IMR-90 (cell line): ENCODE results near the gene AKAP13. TPM values are rescaled to one million over a fixed set of nuclear protein-coding genes. Genes with fewer than 3 reads are reported as not detected.

Experiments
- ATAC-seq: fragments of 200-7000 bp; cut with Tn5 transposase; 2 replicates; pipeline ENCODE4 v1.9.1; 2020; ENCODE audit warnings: low read depth, mild to moderate bottlenecking, moderate library complexity
- BruUV-seq: library from RNA; stranded (reverse); fragments of 400-500 nt; replicated peaks from 2 replicates; lab custom pipeline; 2021; lab: Mats Ljungman, UMichigan
- CTCF ChIA-PET: fragments of 300-600 bp; formaldehyde crosslinking; extraction: SDS; loops from one replicate; lab custom pipeline; 2021; ENCODE audit warnings: antibody characterized with exemption; lab: Yijun Ruan, JAX
- POLR2A ChIA-PET: fragments of 300-600 bp; sonication (Branson Sonifier 250); formaldehyde crosslinking; loops from one replicate; lab custom pipeline; 2022; ENCODE audit warnings: antibody characterized with exemption; ENCODE audit not compliant: unreplicated experiment; lab: Charles Lee
- DNase-seq: peaks from one replicate; pipeline ENCODE4 v3.0.0; 2013
- H2AFZ ChIP-seq: replicated peaks from 2 replicates; pipeline ENCODE3; 2013; ENCODE audit warnings: low read length, mild to moderate bottlenecking; ENCODE audit not compliant: poor library complexity
- H2AK5ac ChIP-seq: 2 replicates; pipeline ENCODE4 v1.6.1; 2013; ENCODE audit warnings: low read depth, low read length, inconsistent platforms
- H2AK9ac ChIP-seq: replicated peaks from 2 replicates; pipeline ENCODE3; 2013; ENCODE audit warnings: mild to moderate bottlenecking, low read depth, low read length, moderate library complexity; ENCODE audit not compliant: poor library complexity
- H2BK120ac ChIP-seq: 2 replicates; pipeline ENCODE4 v1.6.1; 2013; ENCODE audit warnings: low read depth, low read length, inconsistent platforms
- H2BK15ac ChIP-seq: 3 replicates; pipeline ENCODE4 v1.6.1; 2013; ENCODE audit warnings: low read depth, low read length, inconsistent platforms
- H2BK20ac ChIP-seq: 2 replicates; pipeline ENCODE4 v1.6.1; 2013; ENCODE audit warnings: low read depth, mild to moderate bottlenecking, inconsistent platforms, low read length, moderate library complexity
- H2BK5ac ChIP-seq: 2 replicates; pipeline ENCODE4 v1.6.1; 2013; ENCODE audit warnings: mild to moderate bottlenecking, low read depth, low read length, inconsistent platforms; ENCODE audit not compliant: poor library complexity, severe bottlenecking
- H3K14ac ChIP-seq: replicated peaks from 2 replicates; pipeline ENCODE4 v1.6.1; 2013; ENCODE audit warnings: low read depth, low read length, inconsistent platforms
- H3K18ac ChIP-seq: 2 replicates; pipeline ENCODE4 v1.6.1; 2013; ENCODE audit warnings: low read depth, low read length, control low read depth
- H3K23ac ChIP-seq: 2 replicates; pipeline ENCODE4 v1.6.1; 2013; ENCODE audit warnings: low read depth, low read length, inconsistent platforms
- H3K27ac ChIP-seq: 2 replicates; pipeline ENCODE4 v1.5.1; 2013; ENCODE audit warnings: mild to moderate bottlenecking, control low read depth, low read length; ENCODE audit not compliant: insufficient read depth
- H3K27me3 ChIP-seq: 2 replicates; pipeline ENCODE4 v1.6.1; 2013; ENCODE audit warnings: low read length; ENCODE audit not compliant: control insufficient read depth, insufficient read depth
- H3K36me3 ChIP-seq: 2 replicates; pipeline ENCODE4 v1.6.1; 2013; ENCODE audit warnings: low read length, mixed read lengths; ENCODE audit not compliant: control insufficient read depth, insufficient read depth
- H3K4ac ChIP-seq: 2 replicates; pipeline ENCODE4 v1.6.1; 2013; ENCODE audit warnings: low read depth, low read length, inconsistent platforms
- H3K4me1 ChIP-seq: 2 replicates; pipeline ENCODE4 v1.6.1; 2013; ENCODE audit warnings: low read length, mixed read lengths; ENCODE audit not compliant: control insufficient read depth, insufficient read depth
- H3K4me2 ChIP-seq: 2 replicates; pipeline ENCODE4 v1.6.1; 2013; ENCODE audit warnings: low read depth, mild to moderate bottlenecking, control low read depth, low read length, moderate library complexity
- H3K4me3 ChIP-seq: 2 replicates; pipeline ENCODE4 v1.5.1; 2013; ENCODE audit warnings: low read depth, mild to moderate bottlenecking, control low read depth, low read length, moderate library complexity; ENCODE audit not compliant: insufficient read depth
- H3K56ac ChIP-seq: 2 replicates; pipeline ENCODE4 v1.6.1; 2013; ENCODE audit warnings: low read length, inconsistent platforms; ENCODE audit not compliant: insufficient read depth; ENCODE audit errors: extremely low read depth
- H3K79me1 ChIP-seq, 2 experiments: 2 replicates each; pipeline ENCODE4 v1.6.1; 2013; ENCODE audit warnings: low read length in 2 of 2, inconsistent platforms in 1 of 2, low read depth in 1 of 2
- H3K9ac ChIP-seq: 2 replicates; pipeline ENCODE4 v1.6.1; 2013; ENCODE audit warnings: low read depth, low read length, control low read depth
- H3K9me1 ChIP-seq: 2 replicates; pipeline ENCODE4 v1.6.1; 2013; ENCODE audit warnings: low read length, inconsistent platforms; ENCODE audit not compliant: insufficient read depth
- H3K9me3 ChIP-seq: 2 replicates; pipeline ENCODE4 v1.6.1; 2013; ENCODE audit warnings: low read length; ENCODE audit not compliant: control insufficient read depth, insufficient read depth
- H4K20me1 ChIP-seq: 2 replicates; pipeline ENCODE4 v1.6.1; 2013; ENCODE audit warnings: low read length, inconsistent platforms; ENCODE audit not compliant: insufficient read depth
- H4K5ac ChIP-seq: 2 replicates; pipeline ENCODE4 v1.6.1; 2013; ENCODE audit warnings: mild to moderate bottlenecking, low read depth, low read length, control low read depth
- H4K8ac ChIP-seq, 2 experiments: 2 replicates each; pipeline ENCODE4 v1.6.1; 2013; ENCODE audit warnings: low read depth in 2 of 2, low read length in 2 of 2, control low read depth in 1 of 2, inconsistent platforms in 1 of 2
- H4K91ac ChIP-seq: 2 replicates; pipeline ENCODE4 v1.6.1; 2013; ENCODE audit warnings: low read depth, low read length, inconsistent platforms; ENCODE audit not compliant: insufficient read depth
- MAZ ChIP-seq: IDR thresholded peaks from 2 replicates; pipeline ENCODE4 v1.6.1; 2012; ENCODE audit warnings: low read depth, mild to moderate bottlenecking, low read length, improper control_type of control experiment, moderate library complexity, borderline replicate concordance
- NFE2L2 ChIP-seq: fragments of 150-350 bp; IDR thresholded peaks from 2 replicates; pipeline ENCODE4 v1.6.1; 2016; ENCODE audit warnings: low read depth, mild to moderate bottlenecking, low read length
- POLR2A ChIP-seq: IDR thresholded peaks from 2 replicates; pipeline ENCODE4 v1.6.1; 2012; ENCODE audit warnings: mild to moderate bottlenecking, low read depth, low read length
- WGBS, 2 experiments: methylation state at CpG; one replicate each; pipeline versions ENCODE4 v1.1.5 to v1.1.7; 2013; ENCODE audit warnings: missing lambda C conversion rate in 2 of 2; ENCODE audit not compliant: insufficient read length in 1 of 2; ENCODE audit errors: extremely low coverage in 2 of 2; 5-methylcytosine and 5-hydroxymethylcytosine counted together
- dilution Hi-C: fragments of 300-500 bp; cut with HindIII; formaldehyde crosslinking; loops from one replicate; pipeline ENCODE4 v1.14.3; 2018; ENCODE audit warnings: low sequenced_read_pairs; ENCODE audit not compliant: unreplicated experiment
- in situ Hi-C: fragments of 300-500 bp; cut with MboI; formaldehyde crosslinking; loops from 3 replicates; pipeline ENCODE4 v1.14.3; 2019; ENCODE audit warnings: low sequenced_read_pairs, inconsistent platforms, mixed read lengths
- intact Hi-C: fragments of 100-400 bp; cut with micrococcal nuclease; formaldehyde crosslinking; loops from 2 replicates; pipeline ENCODE4 v1.10.0; 2022
- polyA plus RNA-seq, 3 experiments: library from polyadenylated mRNA; depleted of rRNA; stranded (reverse); fragments of >200 nt; gene quantifications; 2 replicates each; pipeline ENCODE4 v1.2.3, GENCODE V29; 2012; ENCODE audit warnings: low replicate concordance in 1 of 3
- total RNA-seq: library from RNA; depleted of rRNA; stranded (reverse); fragments of >200 nt; gene quantifications from 2 replicates; pipeline ENCODE4 v1.2.3, GENCODE V29; 2012
- TF ChIP-seq, protein P1 (sequence below): conservative IDR thresholded peaks from 2 replicates; pipeline ENCODE4 v1.5.1; 2012; ENCODE audit warnings: mild to moderate bottlenecking, low read depth, low read length, improper control_type of control experiment

The AKAP13 gene
- total and polyA plus RNA-seq, 2 of the 4 experiments (the other 2 are of a cell fraction): 10.4 to 46.4 TPM

DNA sequence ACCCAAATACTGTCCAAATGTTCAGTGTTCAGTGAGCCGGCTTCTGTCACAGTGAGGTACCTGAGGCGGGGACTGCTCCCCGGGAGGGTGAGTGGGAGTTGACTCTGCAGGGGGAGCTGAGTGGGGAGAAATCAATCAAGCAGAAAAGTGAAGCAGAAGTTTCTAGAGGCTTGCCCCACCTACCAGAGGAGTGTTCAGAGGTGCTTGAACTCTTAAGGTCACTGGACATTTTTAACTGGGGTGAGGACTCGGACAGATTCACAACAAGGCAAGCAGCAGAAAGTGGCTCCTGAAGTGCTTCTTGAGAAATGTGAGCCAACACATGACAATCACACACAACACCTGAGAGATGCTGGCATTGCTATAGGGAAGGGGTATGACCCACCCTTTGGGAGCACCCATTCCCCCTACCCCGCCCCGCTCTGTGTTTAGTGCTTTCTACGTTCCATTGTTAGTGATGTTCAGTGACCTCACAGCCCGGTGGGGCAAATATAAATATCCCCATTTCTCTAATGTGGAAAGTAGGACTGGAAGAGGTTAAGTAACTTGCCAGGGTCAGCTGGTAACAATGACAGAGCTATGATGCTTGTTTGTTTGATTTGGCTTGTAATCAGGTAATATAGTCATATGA, 48.6 kb upstream of the AKAP13 start:
- in situ Hi-C loops (no loop called here), dilution Hi-C loops (no loop called here), intact Hi-C loops (loop anchor here (2.0 kb wide), 1 partner anchor 49 kb away; the partner anchor contains the start of gene AKAP13)
- no TSS peak for BruUV-seq
- 86% methylated on average over 1 of the region's 8 CpGs; no CpG with 5 or more reads in 1 of the 2 experiments for WGBS, 2 experiments
- Histone ChIP-seq H3K79me1 (peaks cover 3 to 9% of the 10 kb centered on the region in 2 experiments; a peak in 3 of 4 replicates), H2AFZ (peak overlapping the region; percentile 87), H3K4ac (peak overlapping the region; percentile 71), H4K20me1 (no peaks in the 10 kb centered on the region), H3K27ac (peak overlapping the region; percentile 16; the same call in 1 of the 2 replicates), H3K9me3 (no peaks in the 10 kb centered on the region), H3K9me1 (peaks cover 5% of the 10 kb centered on the region; the same call in 1 of the 2 replicates), H2AK9ac (peak overlapping the region; percentile 38), H2BK120ac (peak overlapping the region; percentile 82), H3K23ac (peak overlapping the region; percentile 57; the same call in 1 of the 2 replicates), H3K18ac (0 out of 2 replicates have a peak overlapping the region, but pooled peaks have one; percentile 6), H3K4me2 (no peak overlapping the region), H2AK5ac (peak overlapping the region; percentile 94), H2BK15ac (peak overlapping the region; percentile 49; the same call in 1 of the 3 replicates), H3K4me3 (no peak overlapping the region), H4K91ac (peak overlapping the region; percentile 54), H3K36me3 (no peaks in the 10 kb centered on the region), H3K9ac (no peak overlapping the region), H3K56ac (no peak overlapping the region), H2BK20ac (peak overlapping the region; percentile 80), H3K4me1 (peaks cover 13% of the 10 kb centered on the region), H3K27me3 (no peaks in the 10 kb centered on the region), H4K5ac (no peak overlapping the region), H2BK5ac (no peak overlapping the region), H4K8ac (peak overlapping the region; percentile 53 to 71; a peak in 2 of 4 replicates), H3K14ac (peak overlapping the region; percentile 68)
- ChIA-PET CTCF (interaction anchor here (0.5 to 1.6 kb wide), 7 partner anchors 8 to 194 kb away, joined by 3 to 4 read pairs (median 4); no protein-coding TSS in a partner anchor), POLR2A (no interaction called here)
- TF ChIP-seq POLR2A (no peak), MAZ (no peak), NFE2L2 (no peak)
- TF ChIP-seq, protein P1, sequence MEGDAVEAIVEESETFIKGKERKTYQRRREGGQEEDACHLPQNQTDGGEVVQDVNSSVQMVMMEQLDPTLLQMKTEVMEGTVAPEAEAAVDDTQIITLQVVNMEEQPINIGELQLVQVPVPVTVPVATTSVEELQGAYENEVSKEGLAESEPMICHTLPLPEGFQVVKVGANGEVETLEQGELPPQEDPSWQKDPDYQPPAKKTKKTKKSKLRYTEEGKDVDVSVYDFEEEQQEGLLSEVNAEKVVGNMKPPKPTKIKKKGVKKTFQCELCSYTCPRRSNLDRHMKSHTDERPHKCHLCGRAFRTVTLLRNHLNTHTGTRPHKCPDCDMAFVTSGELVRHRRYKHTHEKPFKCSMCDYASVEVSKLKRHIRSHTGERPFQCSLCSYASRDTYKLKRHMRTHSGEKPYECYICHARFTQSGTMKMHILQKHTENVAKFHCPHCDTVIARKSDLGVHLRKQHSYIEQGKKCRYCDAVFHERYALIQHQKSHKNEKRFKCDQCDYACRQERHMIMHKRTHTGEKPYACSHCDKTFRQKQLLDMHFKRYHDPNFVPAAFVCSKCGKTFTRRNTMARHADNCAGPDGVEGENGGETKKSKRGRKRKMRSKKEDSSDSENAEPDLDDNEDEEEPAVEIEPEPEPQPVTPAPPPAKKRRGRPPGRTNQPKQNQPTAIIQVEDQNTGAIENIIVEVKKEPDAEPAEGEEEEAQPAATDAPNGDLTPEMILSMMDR: no peak
- DNase-seq (no peak), ATAC-seq (no peak)
